T-cell (primary cell): ENCODE data around the gene NAA16. TPM values are rescaled to one million over a fixed set of nuclear protein-coding genes. Genes with fewer than 3 reads are reported as not detected.

Source experiments
- ATAC-seq, 4 experiments: fragments of 200-7000 bp in 3 of 4; fragments of 150-1000 bp in 1 of 4; cut with Tn5 transposase; replicated peaks in 1 of 4; 1 replicate in 3 of 4; 2 replicates in 1 of 4; pipeline ENCODE4 v1.10.0; 2021; ENCODE audit warnings: moderate library complexity in 3 of 4, mild to moderate bottlenecking in 2 of 4, moderate number of reproducible peaks in 1 of 4
- CTCF ChIA-PET, 2 donors: fragments of 300-600 bp; sonication (Branson Sonifier 250); formaldehyde crosslinking; loops; one replicate each; lab custom pipeline; 2022; ENCODE audit warnings: antibody characterized with exemption in 2 of 2; lab: Charles Lee
- POLR2A ChIA-PET, 2 donors: fragments of 300-600 bp; sonication (Branson Sonifier 250); formaldehyde crosslinking; loops; one replicate each; lab custom pipeline; 2022; ENCODE audit warnings: antibody characterized with exemption in 2 of 2; lab: Charles Lee
- DNase-seq, 35 experiments: peaks; one replicate each; pipeline versions ENCODE4 v3.0.0 to v3.0.0-alpha.2; 2013 to 2023
- H3K27ac ChIP-seq: one replicate; pipeline ENCODE4 v1.5.1; 2013; ENCODE audit warnings: low read length
- H3K27me3 ChIP-seq, 2 experiments: replicated peaks in 1 of 2; 1 replicate in 1 of 2; 2 replicates in 1 of 2; pipeline versions ENCODE4 v1.6.1 to v1.7.0; 2013; ENCODE audit warnings: low read length in 1 of 2, mixed read lengths in 1 of 2; ENCODE audit not compliant: control insufficient read depth in 2 of 2, insufficient read depth in 2 of 2; ENCODE audit errors: extremely low read depth in 1 of 2
- H3K36me3 ChIP-seq, 2 donors: 1 replicate in 1 of 2; 2 replicates in 1 of 2; pipeline versions ENCODE4 v1.6.1 to v1.7.0; 2013; ENCODE audit warnings: low read length in 1 of 2; ENCODE audit not compliant: control insufficient read depth in 2 of 2, insufficient read depth in 1 of 2; ENCODE audit errors: extremely low read depth in 1 of 2
- H3K4me1 ChIP-seq, 2 experiments: 1 replicate in 1 of 2; 2 replicates in 1 of 2; pipeline versions ENCODE4 v1.6.1 to v1.7.0; 2013; ENCODE audit warnings: low read length in 2 of 2, mixed read lengths in 1 of 2; ENCODE audit not compliant: insufficient read depth in 2 of 2, control insufficient read depth in 1 of 2; ENCODE audit errors: extremely low read depth in 1 of 2
- H3K4me3 ChIP-seq, 2 donors: 1 replicate in 1 of 2; 2 replicates in 1 of 2; pipeline versions ENCODE4 v1.5.1 to v1.7.0; 2013; ENCODE audit warnings: mild to moderate bottlenecking in 2 of 2, low read length in 1 of 2, moderate library complexity in 1 of 2; ENCODE audit not compliant: control insufficient read depth in 1 of 2; ENCODE audit errors: extremely low read depth in 1 of 2
- H3K9me3 ChIP-seq: 2 replicates; pipeline ENCODE4 v1.7.0; 2013
- H3K27ac Mint-ChIP-seq, 2 donors: one replicate each; pipeline ENCODE4 v1.8.0; 2020 to 2021; ENCODE audit warnings: mild to moderate bottlenecking in 2 of 2, mixed read lengths in 2 of 2
- H3K27me3 Mint-ChIP-seq, 2 donors: one replicate each; pipeline ENCODE4 v1.8.0; 2021 to 2022; ENCODE audit warnings: mixed read lengths in 2 of 2
- H3K36me3 Mint-ChIP-seq: one replicate; pipeline ENCODE4 v1.8.0; 2021; ENCODE audit warnings: mixed read lengths
- H3K4me1 Mint-ChIP-seq, 3 donors: one replicate each; pipeline ENCODE4 v1.8.0; 2020 to 2022; ENCODE audit warnings: mixed read lengths in 3 of 3, mild to moderate bottlenecking in 1 of 3
- H3K4me3 Mint-ChIP-seq, 3 donors: one replicate each; pipeline ENCODE4 v1.8.0; 2020 to 2022; ENCODE audit warnings: mild to moderate bottlenecking in 3 of 3, mixed read lengths in 3 of 3, moderate library complexity in 3 of 3
- H3K9me3 Mint-ChIP-seq, 3 donors: one replicate each; pipeline ENCODE4 v1.8.0; 2020 to 2022; ENCODE audit warnings: mixed read lengths in 3 of 3
- WGBS: methylation state at CpG from one replicate; pipeline ENCODE4 v1.1.5; 2013; ENCODE audit warnings: missing lambda C conversion rate; ENCODE audit not compliant: insufficient coverage; 5-methylcytosine and 5-hydroxymethylcytosine counted together
- total RNA-seq, 35 experiments: library from RNA in 6 of 35; stranded (reverse) in 6 of 35; fragments of 120-200 nt in 1 of 35; gene quantifications; one replicate each; pipeline versions ENCODE4 v1.2.1 to v1.2.4 and lab custom pipeline; 2013 to 2026

The NAA16 gene
- total RNA-seq, 5 donors from 2014 or later (not counting 1 experiment from before 2014, with no cell fraction given) = 45.7 to 93.7 (median 49.6) TPM

DNA sequence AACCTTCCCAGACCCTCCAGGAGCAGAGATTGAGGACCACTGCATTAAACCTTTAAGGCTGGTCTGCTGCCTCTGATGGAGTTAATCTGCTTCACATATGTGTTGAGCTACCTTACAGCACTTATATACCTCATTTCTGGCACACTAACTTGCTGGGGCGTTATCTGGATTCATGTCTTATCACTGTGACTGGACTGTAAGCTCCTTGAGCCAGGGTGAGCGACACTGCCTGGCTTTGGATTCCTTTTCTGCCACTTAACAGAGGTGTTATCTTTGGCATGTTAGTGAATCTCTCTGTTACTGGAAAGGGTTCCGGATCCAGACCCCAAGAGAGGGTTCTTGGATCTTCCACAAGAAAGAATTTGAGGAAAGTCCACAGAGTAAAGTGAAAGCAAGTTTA lies 76.5 kb downstream of the NAA16 start:
- no peak overlapping the region for H3K27ac Mint-ChIP-seq
- H3K27ac ChIP-seq = no peak overlapping the region
- no peaks in the 10 kb centered on the region for H3K27me3 Mint-ChIP-seq
- DNase-seq = no peak
- H3K36me3 ChIP-seq = no peaks in the 10 kb centered on the region
- no peaks in the 10 kb centered on the region for H3K27me3 ChIP-seq
- H3K9me3 Mint-ChIP-seq = no peaks in the 10 kb centered on the region
- peaks cover 3 to 7% of the 10 kb centered on the region in 2 experiments for H3K4me1 ChIP-seq
- H3K4me3 Mint-ChIP-seq = no peak overlapping the region
- no peaks in the 10 kb centered on the region for H3K9me3 ChIP-seq
- POLR2A ChIA-PET = no interaction called here
- CTCF ChIA-PET = interaction anchor here in 1 of 2 donors (0.7 kb wide), 1 partner anchor 265 kb away, joined by 4 read pairs; no protein-coding TSS in a partner anchor
- WGBS = 80% methylated on average over 1 of the region's 3 CpGs
- no peak for ATAC-seq
- peaks cover 3 to 14% (median 13%) of the 10 kb centered on the region in 3 donors for H3K4me1 Mint-ChIP-seq
- no peak overlapping the region for H3K4me3 ChIP-seq
- no peaks in the 10 kb centered on the region for H3K36me3 Mint-ChIP-seq

DNA sequence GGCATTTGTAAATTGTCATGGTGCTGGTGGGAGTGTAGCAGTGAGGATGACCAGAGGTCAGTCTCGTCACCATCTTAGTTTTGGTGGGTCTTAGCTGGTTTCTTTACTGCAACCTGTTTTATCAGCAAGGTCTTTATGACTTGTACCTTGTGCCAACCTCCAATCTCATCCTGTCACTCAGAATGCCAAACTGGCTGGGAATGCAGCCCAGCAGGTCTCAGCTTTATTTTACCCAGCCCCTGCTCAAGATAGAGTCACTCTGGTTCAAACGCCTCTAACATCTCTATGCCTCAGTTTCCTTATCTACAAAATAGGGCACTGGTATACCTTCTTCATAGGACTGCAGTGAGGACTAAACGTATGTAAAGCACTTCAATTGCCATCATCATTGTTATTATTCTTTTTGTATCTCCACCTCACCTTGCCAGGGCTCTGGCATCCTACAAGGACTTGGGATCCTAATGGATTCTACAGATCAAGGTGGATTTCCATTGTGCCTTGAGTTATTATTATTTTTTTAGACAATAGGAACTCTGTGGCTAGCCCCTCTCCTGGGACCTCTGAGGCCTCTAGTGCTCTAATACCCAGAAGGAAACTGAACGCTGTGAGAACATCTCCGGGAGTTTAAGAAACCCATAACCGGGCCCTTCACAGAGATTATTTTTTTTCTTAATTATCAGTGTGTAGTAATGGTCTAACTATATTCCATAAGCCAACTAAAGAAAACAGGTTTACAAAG lies 77.2 kb downstream of the NAA16 start:
- H3K4me3 ChIP-seq = no peak overlapping the region
- H3K36me3 ChIP-seq = no peaks in the 10 kb centered on the region
- H3K4me1 ChIP-seq = peaks cover 3 to 7% of the 10 kb centered on the region in 2 experiments
- no peak overlapping the region for H3K4me3 Mint-ChIP-seq
- WGBS = 74% methylated on average over 2 of the region's 6 CpGs
- POLR2A ChIA-PET = no interaction called here
- H3K27me3 ChIP-seq = no peaks in the 10 kb centered on the region
- H3K36me3 Mint-ChIP-seq = no peaks in the 10 kb centered on the region
- DNase-seq = no peak
- peaks cover 3 to 14% (median 11%) of the 10 kb centered on the region in 3 donors for H3K4me1 Mint-ChIP-seq
- H3K27ac Mint-ChIP-seq = no peak overlapping the region
- CTCF ChIA-PET = interaction anchor here in 1 of 2 donors (0.7 kb wide), 1 partner anchor 265 kb away, joined by 4 read pairs; no protein-coding TSS in a partner anchor
- no peaks in the 10 kb centered on the region for H3K9me3 Mint-ChIP-seq
- H3K27ac ChIP-seq = no peak overlapping the region
- no peak for ATAC-seq
- H3K9me3 ChIP-seq = no peaks in the 10 kb centered on the region
- H3K27me3 Mint-ChIP-seq = no peaks in the 10 kb centered on the region

DNA sequence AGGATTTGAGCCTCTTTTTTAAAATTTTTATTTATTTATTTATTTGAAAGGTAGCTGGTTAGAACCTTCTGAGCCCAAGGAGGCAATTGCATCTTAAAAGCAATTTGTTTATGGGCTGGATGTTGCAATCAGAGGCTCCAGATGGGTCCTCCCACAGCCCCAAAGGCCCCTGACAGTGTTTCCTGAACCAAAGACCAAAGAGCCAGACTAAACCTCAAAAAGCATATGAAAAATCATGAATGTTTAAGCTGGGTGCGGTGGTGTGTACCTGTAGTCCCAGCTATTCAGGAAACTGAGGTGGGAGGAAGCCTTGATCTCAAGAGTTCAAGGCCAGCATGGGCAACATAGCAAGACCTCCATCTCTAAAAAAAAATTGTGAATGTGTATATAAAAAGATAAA lies 78.5 kb downstream of the NAA16 start:
- Mint-ChIP-seq H3K9me3 (no peaks in the 10 kb centered on the region), H3K4me1 (peaks cover 3 to 14% (median 8%) of the 10 kb centered on the region in 3 donors), H3K36me3 (no peaks in the 10 kb centered on the region), H3K4me3 (no peak overlapping the region), H3K27ac (no peak overlapping the region), H3K27me3 (no peaks in the 10 kb centered on the region)
- Histone ChIP-seq H3K36me3 (no peaks in the 10 kb centered on the region), H3K27me3 (no peaks in the 10 kb centered on the region), H3K4me3 (no peak overlapping the region), H3K4me1 (peaks cover 3 to 7% of the 10 kb centered on the region in 2 experiments), H3K9me3 (no peaks in the 10 kb centered on the region), H3K27ac (no peak overlapping the region)
- WGBS = no CpG with 5 or more reads among the region's 1 CpG
- ChIA-PET POLR2A (interaction anchor here in 1 of 2 donors (0.8 kb wide), 1 partner anchor 73 kb away, joined by 3 read pairs; no protein-coding TSS in a partner anchor), CTCF (interaction anchor here (0.6 to 0.8 kb wide), 3 partner anchors 177 to 264 kb away, joined by 3 read pairs; no protein-coding TSS in a partner anchor)
- peak in 2 of 4 experiments; percentile 55 to 69 for ATAC-seq
- DNase-seq = no peak

DNA sequence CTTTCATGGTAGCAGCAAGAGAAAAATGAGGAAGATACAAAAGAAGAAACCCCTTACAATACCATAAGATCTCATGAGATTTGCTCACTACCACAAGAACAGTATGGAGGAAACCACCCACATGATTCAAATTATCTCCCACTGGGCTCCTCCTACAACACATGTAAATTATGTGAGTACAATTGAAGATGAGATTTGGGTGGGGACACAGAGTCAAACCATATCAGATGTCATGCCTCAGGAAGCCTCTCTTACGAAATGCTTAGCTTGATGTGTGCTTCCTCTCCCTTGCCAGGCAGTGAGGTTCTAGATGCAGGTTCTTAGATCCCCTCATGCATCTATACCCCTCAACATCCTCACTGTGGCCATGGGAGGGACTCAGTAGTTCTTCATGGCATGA lies 83.1 kb downstream of the NAA16 start:
- ChIA-PET CTCF (no interaction called here), POLR2A (no interaction called here)
- Mint-ChIP-seq H3K9me3 (no peaks in the 10 kb centered on the region), H3K27ac (no peak overlapping the region), H3K4me3 (no peak overlapping the region), H3K4me1 (peaks cover under 1 to 3% (median 3%) of the 10 kb centered on the region in 3 donors), H3K27me3 (no peaks in the 10 kb centered on the region), H3K36me3 (no peaks in the 10 kb centered on the region)
- Histone ChIP-seq H3K4me3 (no peak overlapping the region), H3K4me1 (peaks cover 3 to 7% of the 10 kb centered on the region in 2 experiments), H3K27ac (no peak overlapping the region), H3K27me3 (no peaks in the 10 kb centered on the region), H3K36me3 (no peaks in the 10 kb centered on the region), H3K9me3 (no peaks in the 10 kb centered on the region)
- ATAC-seq (no peak), DNase-seq (no peak)
- no CpG with 5 or more reads among the region's 1 CpG for WGBS

DNA sequence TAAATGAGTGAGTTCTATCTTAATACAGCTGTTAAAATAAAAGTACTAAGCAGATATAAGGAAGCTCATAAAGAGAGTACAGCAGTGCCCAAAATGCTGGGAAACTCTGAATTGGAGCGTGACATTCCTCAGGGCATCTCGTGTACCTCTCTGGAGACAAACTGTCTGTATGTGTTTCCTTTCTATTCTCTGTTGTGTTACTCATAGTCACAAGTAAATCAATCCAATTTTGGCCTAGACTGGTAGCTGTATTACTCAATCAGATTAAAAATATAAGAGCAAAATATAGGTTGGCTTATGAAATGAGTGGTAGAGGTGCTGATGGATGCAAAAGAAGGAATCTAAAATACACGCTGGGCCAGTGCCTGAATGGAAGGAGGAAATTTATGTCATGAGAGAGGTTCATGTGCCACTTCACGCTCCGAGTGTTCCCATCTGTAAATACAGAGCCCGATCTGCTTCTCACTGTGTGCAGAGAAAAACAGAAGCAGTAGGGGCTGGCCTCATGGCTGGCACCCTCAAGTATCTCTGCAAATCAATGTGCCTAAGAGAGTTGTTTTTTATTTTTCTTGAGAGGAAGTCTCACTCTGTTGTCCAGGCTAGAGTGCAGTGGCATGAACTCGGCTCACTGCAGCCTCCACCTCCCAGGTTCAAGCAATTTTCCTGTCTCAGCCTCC lies 87.6 kb downstream of the NAA16 start:
- H3K27ac ChIP-seq = no peak overlapping the region
- Mint-ChIP-seq H3K9me3 (no peaks in the 10 kb centered on the region), H3K27me3 (no peaks in the 10 kb centered on the region), H3K4me1 (no peaks in the 10 kb centered on the region), H3K4me3 (no peak overlapping the region), H3K36me3 (no peaks in the 10 kb centered on the region), H3K27ac (peak overlapping the region; percentile 69 to 71)
- 90% methylated on average over 5 of the region's 7 CpGs for WGBS
- POLR2A ChIA-PET = interaction anchor here in 1 of 2 donors (0.6 kb wide), 1 partner anchor 677 kb away, joined by 3 read pairs; no protein-coding TSS in a partner anchor
- CTCF ChIA-PET = interaction anchor here in 1 of 2 donors (0.6 kb wide), 1 partner anchor 689 kb away, joined by 5 read pairs; no protein-coding TSS in a partner anchor
- H3K9me3 ChIP-seq = no peaks in the 10 kb centered on the region
- ATAC-seq = peak in 2 of 4 experiments; percentile 20 to 48
- H3K4me3 ChIP-seq = no peak overlapping the region
- no peaks in the 10 kb centered on the region for H3K36me3 ChIP-seq
- no peaks in the 10 kb centered on the region for H3K27me3 ChIP-seq
- H3K4me1 ChIP-seq = no peaks in the 10 kb centered on the region
- DNase-seq = no peak

DNA sequence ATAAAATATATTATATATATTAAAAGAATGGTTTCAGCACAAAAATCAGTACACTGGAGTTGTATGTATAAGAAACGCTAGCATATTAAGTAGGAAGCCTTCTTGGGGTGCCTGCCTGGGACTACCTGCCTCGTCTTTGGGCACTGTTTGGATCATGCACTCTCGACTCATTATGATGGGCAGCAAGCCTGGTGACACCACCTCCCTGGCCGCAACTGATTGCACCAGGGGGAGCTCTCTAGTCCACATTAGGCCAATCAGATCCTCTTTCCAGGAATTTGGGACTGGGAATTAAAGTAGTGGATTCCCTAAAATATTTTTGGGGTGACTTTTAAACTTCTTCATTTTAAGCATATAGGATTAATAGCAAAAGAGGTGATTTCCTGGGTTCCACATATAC lies 90.3 kb downstream of the NAA16 start:
- POLR2A ChIA-PET = no interaction called here
- Histone ChIP-seq H3K4me1 (no peaks in the 10 kb centered on the region), H3K9me3 (no peaks in the 10 kb centered on the region), H3K4me3 (no peak overlapping the region), H3K27me3 (no peaks in the 10 kb centered on the region), H3K27ac (no peak overlapping the region), H3K36me3 (no peaks in the 10 kb centered on the region)
- ATAC-seq (no peak), DNase-seq (no peak)
- H3K4me1 Mint-ChIP-seq = no peaks in the 10 kb centered on the region
- no peak overlapping the region for H3K27ac Mint-ChIP-seq
- no peaks in the 10 kb centered on the region for H3K27me3 Mint-ChIP-seq
- no peaks in the 10 kb centered on the region for H3K9me3 Mint-ChIP-seq
- WGBS = 100% methylated on average over 3 of the region's 4 CpGs
- no peak overlapping the region for H3K4me3 Mint-ChIP-seq
- CTCF ChIA-PET = interaction anchor here in 1 of 2 donors (0.8 kb wide), 1 partner anchor 254 kb away, joined by 3 read pairs; no protein-coding TSS in a partner anchor
- H3K36me3 Mint-ChIP-seq = no peaks in the 10 kb centered on the region
